Eye (tissue), 1 donor: ENCODE measurements around the gene SOX18.
A peak's percentile ranks its signal among the peaks of the same experiment; 100 is the strongest.

Experiments
- DNase-seq: peaks from one replicate; pipeline ENCODE4 v3.0.0-alpha.2; 2015

SOX18 gene

GRCh38 chr20:64067733-64068307 is 18.4 kb upstream of the SOX18 start:
- no peak for DNase-seq

GRCh38 chr20:64067005-64067632 is 17.7 kb upstream of the SOX18 start:
- no peak for DNase-seq

- no peak for DNase-seq
Observed at GRCh38 chr20:64065974-64066343, 16.5 kb upstream of the SOX18 start.

- DNase-seq: no peak
Observed at GRCh38 chr20:64065062-64065973, 15.9 kb upstream of the SOX18 start.

- no peak for DNase-seq
Observed at GRCh38 chr20:64064145-64064698, 14.8 kb upstream of the SOX18 start.

- peak; percentile 52 for DNase-seq
Observed at GRCh38 chr20:64063389-64064144, 14.1 kb upstream of the SOX18 start.

GRCh38 chr20:64062596-64063388 is 13.4 kb upstream of the SOX18 start, which contains the start of gene TCEA2:
TSS of gene TCEA2 (plus strand) at chr20:64063198. CDS start at chr20:64063313, 115 bp downstream.
- peak; percentile 98 for DNase-seq

- peak; percentile 43 for DNase-seq
Observed at GRCh38 chr20:64062276-64062595, 12.8 kb upstream of the SOX18 start.

GRCh38 chr20:64058536-64058935 is 9.1 kb upstream of the SOX18 start:
- no peak for DNase-seq

GRCh38 chr20:64057628-64058498 is 8.4 kb upstream of the SOX18 start:
- peak; percentile 87 for DNase-seq

GRCh38 chr20:64056889-64057627 is 7.6 kb upstream of the SOX18 start:
- no peak for DNase-seq

- DNase-seq: no peak
Observed at GRCh38 chr20:64056639-64056888, 7.1 kb upstream of the SOX18 start.

- no peak for DNase-seq
Observed at GRCh38 chr20:64055893-64056638, 6.6 kb upstream of the SOX18 start.

- DNase-seq: no peak
Observed at GRCh38 chr20:64055396-64055892, 6.0 kb upstream of the SOX18 start.

- DNase-seq: peak; percentile 36
Observed at GRCh38 chr20:64053841-64054661, 4.6 kb upstream of the SOX18 start.

- DNase-seq: no peak
Observed at GRCh38 chr20:64052987-64053840, 3.8 kb upstream of the SOX18 start.

GRCh38 chr20:64052326-64052722 is 2.9 kb upstream of the SOX18 start:
- DNase-seq: no peak
